ENCODE results near the gene TLR2.
"Not testable (repeated sequence)": the region's sequence is repeated elsewhere in the genome, so short reads cannot be mapped to it uniquely, and the experiment has no call there.

DNA sequence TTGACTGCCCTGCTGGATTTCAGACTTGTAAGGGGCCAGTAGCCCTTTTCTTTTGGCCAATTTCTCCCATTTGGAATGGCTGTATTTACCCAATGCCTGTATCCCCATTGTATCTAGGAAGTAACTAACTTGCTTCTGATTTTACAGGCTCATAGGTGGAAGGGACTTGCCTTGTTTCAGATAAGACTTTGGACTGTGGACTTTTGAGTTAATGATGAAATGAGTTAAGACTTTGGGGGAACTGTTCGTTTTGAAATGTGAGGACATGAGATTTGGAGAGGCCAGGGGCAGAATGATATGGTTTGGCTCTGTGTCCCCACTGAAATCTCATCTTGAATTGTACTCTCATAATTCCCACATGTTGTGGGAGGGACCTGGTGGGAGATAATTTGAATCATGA, 17.6 kb upstream of the TLR2 start:
- not testable (repeated sequence) for TF ChIP-seq CTCF (conservative IDR thresholded peaks at IDR 0.05); ZFX (IDR thresholded peaks at IDR 0.05)
